IMR-90 (cell line): ENCODE results near the gene RTN1.

Experiments used
- BHLHE40 ChIP-seq: fragments of 150-350 bp; IDR thresholded peaks from 2 replicates; pipeline ENCODE4 v1.6.1; 2016; ENCODE audit warnings: mild to moderate bottlenecking, low read depth, low read length
- CHD1 ChIP-seq: IDR thresholded peaks from 2 replicates; pipeline ENCODE4 v1.6.1; 2012; ENCODE audit warnings: low read depth, low read length, improper control_type of control experiment
- FOS ChIP-seq: fragments of 150-350 bp; IDR thresholded peaks from 2 replicates; pipeline ENCODE4 v1.6.1; 2016; ENCODE audit warnings: low read depth, low read length
- MAZ ChIP-seq: IDR thresholded peaks from 2 replicates; pipeline ENCODE4 v1.6.1; 2012; ENCODE audit warnings: low read depth, mild to moderate bottlenecking, low read length, improper control_type of control experiment, moderate library complexity, borderline replicate concordance
- MXI1 ChIP-seq: IDR thresholded peaks from 2 replicates; pipeline ENCODE4 v1.6.1; 2012; ENCODE audit warnings: low read depth, mild to moderate bottlenecking, low read length, moderate library complexity, borderline replicate concordance
- POLR2A ChIP-seq: IDR thresholded peaks from 2 replicates; pipeline ENCODE4 v1.6.1; 2012; ENCODE audit warnings: mild to moderate bottlenecking, low read depth, low read length
- RAD21 ChIP-seq: IDR thresholded peaks from 2 replicates; pipeline ENCODE4 v1.6.1; 2012; ENCODE audit warnings: low read length, improper control_type of control experiment
- RCOR1 ChIP-seq: IDR thresholded peaks from 2 replicates; pipeline ENCODE4 v1.6.1; 2012; ENCODE audit warnings: mild to moderate bottlenecking, low read length, improper control_type of control experiment; ENCODE audit not compliant: insufficient replicate concordance
- RFX5 ChIP-seq: IDR thresholded peaks from 2 replicates; pipeline ENCODE4 v1.8.0; 2012; ENCODE audit warnings: low read depth, mild to moderate bottlenecking, low read length, moderate library complexity
- TF ChIP-seq, protein P1 (sequence below): conservative IDR thresholded peaks from 2 replicates; pipeline ENCODE4 v1.5.1; 2012; ENCODE audit warnings: mild to moderate bottlenecking, low read depth, low read length, improper control_type of control experiment
- TF ChIP-seq, protein P2 (sequence below): fragments of 150-350 bp; IDR thresholded peaks from 2 replicates; pipeline ENCODE4 v1.6.1; 2016; ENCODE audit warnings: low read depth, mild to moderate bottlenecking, low read length, moderate library complexity, borderline replicate concordance
- TF ChIP-seq, protein P3 (sequence below): fragments of 150-350 bp; IDR thresholded peaks from 2 replicates; pipeline ENCODE4 v1.6.1; 2017; ENCODE audit warnings: mild to moderate bottlenecking, antibody characterized with exemption, low read length, low read depth

DNA sequence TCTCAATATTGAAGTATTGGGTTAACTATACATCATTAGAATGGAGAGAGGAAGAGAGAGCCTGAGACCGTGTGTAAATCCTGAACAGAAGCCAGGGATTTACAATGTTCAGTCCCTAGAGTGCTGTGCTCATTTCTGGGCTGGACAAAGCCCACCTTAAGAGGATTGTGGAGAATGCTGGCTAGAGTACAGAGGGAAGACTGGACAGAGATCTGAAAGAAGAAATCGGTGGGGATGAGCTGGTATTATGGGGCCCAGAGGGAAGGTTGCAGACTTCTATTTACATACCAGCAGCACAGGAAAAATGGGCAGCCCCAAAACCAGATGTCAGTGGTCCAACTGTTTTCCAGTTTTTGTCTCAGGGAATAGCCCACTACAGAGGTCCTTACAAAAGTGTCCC lies 42.3 kb downstream of the RTN1 start:
- TF ChIP-seq, protein P1, sequence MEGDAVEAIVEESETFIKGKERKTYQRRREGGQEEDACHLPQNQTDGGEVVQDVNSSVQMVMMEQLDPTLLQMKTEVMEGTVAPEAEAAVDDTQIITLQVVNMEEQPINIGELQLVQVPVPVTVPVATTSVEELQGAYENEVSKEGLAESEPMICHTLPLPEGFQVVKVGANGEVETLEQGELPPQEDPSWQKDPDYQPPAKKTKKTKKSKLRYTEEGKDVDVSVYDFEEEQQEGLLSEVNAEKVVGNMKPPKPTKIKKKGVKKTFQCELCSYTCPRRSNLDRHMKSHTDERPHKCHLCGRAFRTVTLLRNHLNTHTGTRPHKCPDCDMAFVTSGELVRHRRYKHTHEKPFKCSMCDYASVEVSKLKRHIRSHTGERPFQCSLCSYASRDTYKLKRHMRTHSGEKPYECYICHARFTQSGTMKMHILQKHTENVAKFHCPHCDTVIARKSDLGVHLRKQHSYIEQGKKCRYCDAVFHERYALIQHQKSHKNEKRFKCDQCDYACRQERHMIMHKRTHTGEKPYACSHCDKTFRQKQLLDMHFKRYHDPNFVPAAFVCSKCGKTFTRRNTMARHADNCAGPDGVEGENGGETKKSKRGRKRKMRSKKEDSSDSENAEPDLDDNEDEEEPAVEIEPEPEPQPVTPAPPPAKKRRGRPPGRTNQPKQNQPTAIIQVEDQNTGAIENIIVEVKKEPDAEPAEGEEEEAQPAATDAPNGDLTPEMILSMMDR: no peak
- TF ChIP-seq, protein P2, sequence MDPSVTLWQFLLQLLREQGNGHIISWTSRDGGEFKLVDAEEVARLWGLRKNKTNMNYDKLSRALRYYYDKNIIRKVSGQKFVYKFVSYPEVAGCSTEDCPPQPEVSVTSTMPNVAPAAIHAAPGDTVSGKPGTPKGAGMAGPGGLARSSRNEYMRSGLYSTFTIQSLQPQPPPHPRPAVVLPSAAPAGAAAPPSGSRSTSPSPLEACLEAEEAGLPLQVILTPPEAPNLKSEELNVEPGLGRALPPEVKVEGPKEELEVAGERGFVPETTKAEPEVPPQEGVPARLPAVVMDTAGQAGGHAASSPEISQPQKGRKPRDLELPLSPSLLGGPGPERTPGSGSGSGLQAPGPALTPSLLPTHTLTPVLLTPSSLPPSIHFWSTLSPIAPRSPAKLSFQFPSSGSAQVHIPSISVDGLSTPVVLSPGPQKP: no peak
- TF ChIP-seq POLR2A (no peak), RAD21 (no peak), MAZ (no peak), MXI1 (no peak), RFX5 (no peak), RCOR1 (no peak), BHLHE40 (no peak), CHD1 (no peak), FOS (no peak)
- TF ChIP-seq, protein P3, sequence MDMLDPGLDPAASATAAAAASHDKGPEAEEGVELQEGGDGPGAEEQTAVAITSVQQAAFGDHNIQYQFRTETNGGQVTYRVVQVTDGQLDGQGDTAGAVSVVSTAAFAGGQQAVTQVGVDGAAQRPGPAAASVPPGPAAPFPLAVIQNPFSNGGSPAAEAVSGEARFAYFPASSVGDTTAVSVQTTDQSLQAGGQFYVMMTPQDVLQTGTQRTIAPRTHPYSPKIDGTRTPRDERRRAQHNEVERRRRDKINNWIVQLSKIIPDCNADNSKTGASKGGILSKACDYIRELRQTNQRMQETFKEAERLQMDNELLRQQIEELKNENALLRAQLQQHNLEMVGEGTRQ: no peak
